Measurements from ENCODE around the gene IFIT2. TPM values are rescaled to one million over a fixed set of nuclear protein-coding genes. Genes with fewer than 3 reads are reported as not detected.

Gene IFIT2
- total and polyA plus RNA-seq, 4 donors, result 4.8 to 5.5 (median 5.2) TPM

DNA sequence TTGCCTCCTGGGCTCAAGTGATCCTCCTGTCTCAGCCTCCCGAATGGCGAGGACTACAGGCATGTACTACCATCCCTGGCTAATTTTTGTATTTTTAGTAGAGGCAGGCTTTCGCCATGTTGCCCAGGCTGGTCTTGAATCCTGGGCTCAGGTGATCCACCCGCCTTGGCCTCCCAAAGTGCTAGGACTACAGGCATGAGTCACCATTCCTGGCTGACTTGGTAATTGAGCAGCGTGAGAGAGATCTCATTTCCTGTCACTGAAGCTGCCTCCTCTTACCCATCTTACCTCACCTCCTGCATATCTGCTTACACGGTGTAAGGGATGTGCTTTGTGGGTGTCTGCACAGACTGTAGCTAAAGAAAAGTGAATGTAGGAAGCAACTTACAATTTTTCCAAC, 35.6 kb downstream of the IFIT2 start (continued):
- TF ChIP-seq, protein P1, sequence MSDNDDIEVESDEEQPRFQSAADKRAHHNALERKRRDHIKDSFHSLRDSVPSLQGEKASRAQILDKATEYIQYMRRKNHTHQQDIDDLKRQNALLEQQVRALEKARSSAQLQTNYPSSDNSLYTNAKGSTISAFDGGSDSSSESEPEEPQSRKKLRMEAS (IDR thresholded peaks at IDR 0.05), result no peak
- no peak for TF ChIP-seq TAF1 (conservative IDR thresholded peaks at IDR 0.05)
- no peak for TF ChIP-seq ATF3 (IDR thresholded peaks at IDR 0.05)
- TF ChIP-seq NR2F2 (IDR thresholded peaks at IDR 0.05), result no peak

DNA sequence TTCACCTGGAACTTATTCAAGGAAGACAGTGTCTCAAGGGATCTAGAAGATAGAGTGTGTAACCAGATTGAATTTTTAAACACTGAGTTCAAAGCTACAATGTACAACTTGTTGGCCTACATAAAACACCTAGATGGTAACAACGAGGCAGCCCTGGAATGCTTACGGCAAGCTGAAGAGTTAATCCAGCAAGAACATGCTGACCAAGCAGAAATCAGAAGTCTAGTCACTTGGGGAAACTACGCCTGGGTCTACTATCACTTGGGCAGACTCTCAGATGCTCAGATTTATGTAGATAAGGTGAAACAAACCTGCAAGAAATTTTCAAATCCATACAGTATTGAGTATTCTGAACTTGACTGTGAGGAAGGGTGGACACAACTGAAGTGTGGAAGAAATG, 36.9 kb downstream of the IFIT2 start:
- H3K27ac ChIP-seq (ENCODE audit: low read depth in 1 of 2, low read length in 2 of 2), result no peak overlapping the region
- H3K9me3 ChIP-seq (ENCODE audit: control insufficient read depth in 4 of 4, low read length in 3 of 4), result no peaks in the 10 kb centered on the region
- no peak overlapping the region for H3K4me3 ChIP-seq (ENCODE audit: low read depth in 1 of 3, low read length in 3 of 3)
- no peak overlapping the region for H3K9ac ChIP-seq (ENCODE audit: low read depth in 1 of 2, low read length in 2 of 2)
- peaks cover 13 to 22% (median 18%) of the 10 kb centered on the region in 4 donors for H3K36me3 ChIP-seq (ENCODE audit: control insufficient read depth in 4 of 4, insufficient read depth in 3 of 4, low read depth in 1 of 4, low read length in 3 of 4)
- peaks cover 5 to 17% (median 12%) of the 10 kb centered on the region in 4 donors for H3K4me1 ChIP-seq (ENCODE audit: control insufficient read depth in 4 of 4, insufficient read depth in 4 of 4, low read length in 3 of 4)
- no peaks in the 10 kb centered on the region for H3K27me3 ChIP-seq (ENCODE audit: control insufficient read depth in 4 of 4, insufficient read depth in 4 of 4, low read length in 3 of 4)
- DNase-seq (ENCODE audit: low spot score), result no peak
- TF ChIP-seq SP1 (IDR thresholded peaks at IDR 0.05) (no peak), EGR1 (IDR thresholded peaks at IDR 0.05; ENCODE audit: low read depth in 2 of 2) (no peak), YY1 (IDR thresholded peaks at IDR 0.05) (no peak), FOXA2 (IDR thresholded peaks at IDR 0.05) (no peak), RAD21 (IDR thresholded peaks at IDR 0.05) (no peak), GABPA (IDR thresholded peaks at IDR 0.05 in 1 of 2, conservative IDR thresholded peaks at IDR 0.05 in 1 of 2) (no peak), HNF4A (conservative IDR thresholded peaks at IDR 0.05) (no peak), TAF1 (conservative IDR thresholded peaks at IDR 0.05) (no peak), JUND (IDR thresholded peaks at IDR 0.05) (no peak), ATF3 (IDR thresholded peaks at IDR 0.05) (no peak), NR2F2 (IDR thresholded peaks at IDR 0.05) (no peak), FOXA1 (IDR thresholded peaks at IDR 0.05) (no peak), RXRA (IDR thresholded peaks at IDR 0.05) (no peak), HNF4G (IDR thresholded peaks at IDR 0.05) (no peak), REST (IDR thresholded peaks at IDR 0.05) (no peak)
- TF ChIP-seq, protein P2, sequence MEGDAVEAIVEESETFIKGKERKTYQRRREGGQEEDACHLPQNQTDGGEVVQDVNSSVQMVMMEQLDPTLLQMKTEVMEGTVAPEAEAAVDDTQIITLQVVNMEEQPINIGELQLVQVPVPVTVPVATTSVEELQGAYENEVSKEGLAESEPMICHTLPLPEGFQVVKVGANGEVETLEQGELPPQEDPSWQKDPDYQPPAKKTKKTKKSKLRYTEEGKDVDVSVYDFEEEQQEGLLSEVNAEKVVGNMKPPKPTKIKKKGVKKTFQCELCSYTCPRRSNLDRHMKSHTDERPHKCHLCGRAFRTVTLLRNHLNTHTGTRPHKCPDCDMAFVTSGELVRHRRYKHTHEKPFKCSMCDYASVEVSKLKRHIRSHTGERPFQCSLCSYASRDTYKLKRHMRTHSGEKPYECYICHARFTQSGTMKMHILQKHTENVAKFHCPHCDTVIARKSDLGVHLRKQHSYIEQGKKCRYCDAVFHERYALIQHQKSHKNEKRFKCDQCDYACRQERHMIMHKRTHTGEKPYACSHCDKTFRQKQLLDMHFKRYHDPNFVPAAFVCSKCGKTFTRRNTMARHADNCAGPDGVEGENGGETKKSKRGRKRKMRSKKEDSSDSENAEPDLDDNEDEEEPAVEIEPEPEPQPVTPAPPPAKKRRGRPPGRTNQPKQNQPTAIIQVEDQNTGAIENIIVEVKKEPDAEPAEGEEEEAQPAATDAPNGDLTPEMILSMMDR (IDR thresholded peaks at IDR 0.05; ENCODE audit: low read depth, low read length, missing input control), result no peak
- TF ChIP-seq, protein P3, sequence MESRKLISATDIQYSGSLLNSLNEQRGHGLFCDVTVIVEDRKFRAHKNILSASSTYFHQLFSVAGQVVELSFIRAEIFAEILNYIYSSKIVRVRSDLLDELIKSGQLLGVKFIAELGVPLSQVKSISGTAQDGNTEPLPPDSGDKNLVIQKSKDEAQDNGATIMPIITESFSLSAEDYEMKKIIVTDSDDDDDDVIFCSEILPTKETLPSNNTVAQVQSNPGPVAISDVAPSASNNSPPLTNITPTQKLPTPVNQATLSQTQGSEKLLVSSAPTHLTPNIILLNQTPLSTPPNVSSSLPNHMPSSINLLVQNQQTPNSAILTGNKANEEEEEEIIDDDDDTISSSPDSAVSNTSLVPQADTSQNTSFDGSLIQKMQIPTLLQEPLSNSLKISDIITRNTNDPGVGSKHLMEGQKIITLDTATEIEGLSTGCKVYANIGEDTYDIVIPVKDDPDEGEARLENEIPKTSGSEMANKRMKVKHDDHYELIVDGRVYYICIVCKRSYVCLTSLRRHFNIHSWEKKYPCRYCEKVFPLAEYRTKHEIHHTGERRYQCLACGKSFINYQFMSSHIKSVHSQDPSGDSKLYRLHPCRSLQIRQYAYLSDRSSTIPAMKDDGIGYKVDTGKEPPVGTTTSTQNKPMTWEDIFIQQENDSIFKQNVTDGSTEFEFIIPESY (IDR thresholded peaks at IDR 0.05), result no peak
- TF ChIP-seq, protein P1 (IDR thresholded peaks at IDR 0.05), result no peak
- WGBS, result 94% methylated on average over 3 of the region's 3 CpGs

Data from liver (tissue), 9 donors.